ENCODE measurements around the gene DAZAP1. TPM values are rescaled to one million over a fixed set of nuclear protein-coding genes. Genes with fewer than 3 reads are reported as not detected.

The DAZAP1 gene
- total RNA-seq, 2 experiments from 2014 or later = 214 to 217 TPM

DNA sequence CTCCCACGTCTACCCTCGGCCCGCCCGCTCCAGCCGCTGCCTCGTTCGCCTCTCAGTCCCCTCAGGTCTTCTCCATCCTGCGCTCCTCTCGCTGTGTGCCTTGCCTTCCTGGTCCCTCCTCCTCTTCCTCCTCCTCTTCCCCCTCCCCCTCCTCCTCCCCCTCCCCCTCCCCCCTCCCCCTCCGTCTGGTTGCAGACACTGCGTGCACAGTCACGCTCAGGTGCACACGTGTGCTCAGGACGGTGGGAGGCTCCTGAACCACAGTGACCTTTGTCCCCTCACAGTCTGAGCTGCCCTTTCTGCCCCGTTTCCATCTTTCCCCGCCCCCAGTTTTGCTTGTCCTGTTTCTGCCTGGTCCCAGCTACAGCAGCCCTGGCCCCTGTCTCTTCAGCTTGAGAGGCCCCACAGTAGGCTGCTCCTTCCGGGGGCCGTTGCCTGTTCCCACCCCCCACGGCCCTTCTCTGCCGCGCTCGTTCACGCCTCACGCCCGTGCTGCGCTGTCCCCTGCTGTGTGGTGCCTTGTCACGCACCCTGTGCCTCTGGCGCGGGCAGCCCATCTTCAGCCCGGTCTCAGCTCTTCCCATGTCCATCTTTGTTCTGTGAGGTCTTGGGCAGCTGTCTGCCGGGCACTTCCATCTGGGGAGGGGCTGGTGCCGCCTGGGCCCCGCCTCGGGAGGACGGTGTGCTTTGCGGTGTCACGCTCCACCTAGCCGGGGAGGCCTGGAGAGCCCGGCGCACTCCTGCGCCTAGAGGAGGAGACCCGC is 17.0 kb downstream of the DAZAP1 start:
- peaks cover 17% of the 10 kb centered on the region for H3K36me3 Mint-ChIP-seq
- peaks cover 3% of the 10 kb centered on the region for H3K4me1 Mint-ChIP-seq
- no peak overlapping the region for H3K4me3 Mint-ChIP-seq
- peak overlapping the region; percentile 51 for H3K27ac Mint-ChIP-seq
- no peak for DNase-seq
- no peaks in the 10 kb centered on the region for H3K27me3 Mint-ChIP-seq
- H3K9me3 Mint-ChIP-seq = no peaks in the 10 kb centered on the region
- POLR2A ChIA-PET = interaction anchor here (0.6 kb wide), 1 partner anchor 354 kb away, joined by 5 read pairs; no protein-coding TSS in a partner anchor
- ATAC-seq (ENCODE audit: low read depth) = no peak

DNA sequence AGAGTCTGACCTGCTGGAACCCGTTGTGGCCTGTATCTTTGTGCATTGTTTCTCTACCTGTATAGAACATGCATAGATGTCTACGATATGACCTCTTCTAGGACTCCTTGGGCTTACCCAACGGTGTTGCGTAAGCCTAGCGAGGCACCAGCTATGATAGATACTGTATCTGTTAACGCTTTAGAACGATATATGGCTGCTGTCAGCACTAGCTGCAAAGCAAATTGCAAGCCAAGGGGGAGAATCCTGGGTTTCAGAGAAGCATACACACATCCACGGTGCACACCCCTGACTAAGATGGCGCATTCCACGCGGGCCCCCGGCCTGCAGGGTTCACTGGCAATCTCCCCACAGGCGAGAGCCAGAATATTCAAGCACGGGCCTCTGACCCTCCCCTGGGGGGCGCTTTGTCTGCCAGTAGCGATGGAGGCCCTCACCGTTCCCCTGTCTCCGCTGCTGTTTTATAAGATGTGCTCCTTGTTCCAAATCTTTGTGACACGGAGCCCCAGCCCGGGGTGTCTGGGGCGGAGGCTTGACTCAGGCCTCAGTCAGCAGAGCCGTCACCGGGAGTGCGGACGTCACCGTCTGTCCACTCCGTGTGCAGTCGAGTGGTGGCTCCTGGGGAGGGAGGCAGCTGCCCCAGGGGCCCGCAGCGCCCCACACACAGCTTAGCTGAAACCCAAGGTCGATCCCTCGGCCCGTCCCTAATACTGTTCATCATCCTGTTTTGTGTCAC is 17.9 kb downstream of the DAZAP1 start:
- no peak for DNase-seq
- H3K36me3 Mint-ChIP-seq = peaks cover 15% of the 10 kb centered on the region
- no peaks in the 10 kb centered on the region for H3K27me3 Mint-ChIP-seq
- POLR2A ChIA-PET = interaction anchor here (0.6 kb wide), 1 partner anchor 353 kb away, joined by 5 read pairs; no protein-coding TSS in a partner anchor
- H3K27ac Mint-ChIP-seq = no peak overlapping the region
- ATAC-seq (ENCODE audit: low read depth) = no peak
- H3K4me3 Mint-ChIP-seq = no peak overlapping the region
- H3K9me3 Mint-ChIP-seq = no peaks in the 10 kb centered on the region
- peaks cover 3% of the 10 kb centered on the region for H3K4me1 Mint-ChIP-seq

DNA sequence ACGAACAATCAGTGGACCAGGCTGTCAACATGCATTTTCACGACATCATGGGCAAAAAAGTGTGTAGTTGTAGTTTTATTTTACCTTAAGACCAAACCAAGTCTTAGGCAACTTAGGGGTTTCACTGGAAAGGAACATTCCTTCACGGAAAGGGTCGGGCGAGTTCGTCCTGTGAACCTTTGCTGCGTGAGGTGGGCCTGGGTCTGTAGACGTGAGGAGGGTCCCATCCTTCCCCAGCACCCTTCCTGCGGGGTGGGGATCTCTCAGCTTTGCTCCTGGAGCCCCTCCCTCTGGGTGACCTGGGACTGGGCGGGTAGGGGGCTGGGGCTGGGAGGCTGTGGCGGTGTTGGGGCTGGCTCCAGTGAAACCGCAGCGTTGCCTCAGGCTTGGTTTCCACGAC is 18.5 kb downstream of the DAZAP1 start:
- Mint-ChIP-seq H3K27me3 (no peaks in the 10 kb centered on the region), H3K4me1 (peaks cover 2% of the 10 kb centered on the region), H3K27ac (no peak overlapping the region), H3K9me3 (no peaks in the 10 kb centered on the region), H3K36me3 (peaks cover 14% of the 10 kb centered on the region), H3K4me3 (no peak overlapping the region)
- POLR2A ChIA-PET = no interaction called here
- DNase-seq = no peak
- no peak for ATAC-seq (ENCODE audit: low read depth)

DNA sequence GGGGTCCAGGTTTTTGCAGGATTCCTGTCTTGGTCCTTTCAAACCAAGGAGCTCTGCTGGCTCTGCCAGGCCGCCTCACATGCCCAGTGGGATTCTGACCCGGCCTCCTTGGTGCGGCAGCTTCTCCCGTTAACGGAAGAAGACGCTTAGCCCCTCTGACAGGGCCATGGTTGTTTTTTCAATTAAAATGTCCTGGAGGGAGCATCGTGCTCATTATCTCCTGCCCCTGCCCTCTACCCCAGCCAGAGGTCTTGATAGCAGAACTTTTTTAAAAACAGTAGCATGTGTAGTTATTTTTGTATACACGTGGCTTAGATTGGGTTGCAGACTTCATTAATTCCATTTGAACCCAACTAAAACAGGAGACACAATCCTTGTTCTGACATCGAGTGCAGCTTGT is 19.4 kb downstream of the DAZAP1 start:
- peaks cover 15% of the 10 kb centered on the region for H3K36me3 Mint-ChIP-seq
- no peak for DNase-seq

DNA sequence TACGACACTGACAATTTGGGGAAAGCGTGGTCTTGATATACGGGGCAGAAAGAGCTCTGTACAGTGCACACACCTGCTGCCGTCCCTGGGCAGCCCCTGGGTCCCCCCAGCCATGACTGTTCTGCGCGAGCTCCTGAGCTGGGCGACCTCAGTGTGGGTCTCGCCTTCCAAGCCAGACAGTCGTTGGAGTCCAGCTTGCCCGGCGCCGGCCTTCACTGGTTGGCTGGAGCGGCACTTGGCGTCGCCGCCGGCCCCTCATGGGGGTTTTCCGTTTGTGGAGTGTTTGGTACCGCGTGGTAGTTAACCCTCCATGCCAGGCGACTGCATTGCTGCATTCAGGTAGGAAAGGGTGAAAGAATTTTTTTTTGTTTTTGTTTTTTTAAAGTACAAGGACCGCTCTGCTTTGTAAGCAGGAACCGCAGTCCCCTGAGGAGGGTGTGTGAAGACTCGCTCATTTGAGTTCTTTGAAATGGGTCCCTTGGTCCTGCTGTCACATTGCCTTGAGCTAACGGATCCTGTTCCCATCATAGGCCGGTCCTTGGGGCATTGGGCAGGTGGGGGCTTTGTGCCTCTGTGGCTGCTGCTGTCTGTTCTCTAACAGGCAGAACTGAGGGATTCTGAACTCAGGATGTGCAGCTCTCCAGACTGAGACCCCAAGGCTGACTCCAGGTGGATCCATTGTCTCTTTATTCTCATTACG is 20.0 kb downstream of the DAZAP1 start:
- ATAC-seq (ENCODE audit: low read depth) = no peak
- POLR2A ChIA-PET = no interaction called here
- Mint-ChIP-seq H3K27ac (no peak overlapping the region), H3K36me3 (peaks cover 17% of the 10 kb centered on the region), H3K4me3 (no peak overlapping the region), H3K4me1 (peaks cover 1% of the 10 kb centered on the region), H3K27me3 (no peaks in the 10 kb centered on the region), H3K9me3 (no peaks in the 10 kb centered on the region)
- DNase-seq = no peak

More for the DNA sequence above, 19.4 kb downstream of the DAZAP1 start:
- no peak overlapping the region for H3K4me3 Mint-ChIP-seq
- ATAC-seq (ENCODE audit: low read depth) = no peak
- H3K9me3 Mint-ChIP-seq = no peaks in the 10 kb centered on the region
- peaks cover 1% of the 10 kb centered on the region for H3K4me1 Mint-ChIP-seq
- no peaks in the 10 kb centered on the region for H3K27me3 Mint-ChIP-seq
- H3K27ac Mint-ChIP-seq = no peak overlapping the region
- POLR2A ChIA-PET = no interaction called here

DNA sequence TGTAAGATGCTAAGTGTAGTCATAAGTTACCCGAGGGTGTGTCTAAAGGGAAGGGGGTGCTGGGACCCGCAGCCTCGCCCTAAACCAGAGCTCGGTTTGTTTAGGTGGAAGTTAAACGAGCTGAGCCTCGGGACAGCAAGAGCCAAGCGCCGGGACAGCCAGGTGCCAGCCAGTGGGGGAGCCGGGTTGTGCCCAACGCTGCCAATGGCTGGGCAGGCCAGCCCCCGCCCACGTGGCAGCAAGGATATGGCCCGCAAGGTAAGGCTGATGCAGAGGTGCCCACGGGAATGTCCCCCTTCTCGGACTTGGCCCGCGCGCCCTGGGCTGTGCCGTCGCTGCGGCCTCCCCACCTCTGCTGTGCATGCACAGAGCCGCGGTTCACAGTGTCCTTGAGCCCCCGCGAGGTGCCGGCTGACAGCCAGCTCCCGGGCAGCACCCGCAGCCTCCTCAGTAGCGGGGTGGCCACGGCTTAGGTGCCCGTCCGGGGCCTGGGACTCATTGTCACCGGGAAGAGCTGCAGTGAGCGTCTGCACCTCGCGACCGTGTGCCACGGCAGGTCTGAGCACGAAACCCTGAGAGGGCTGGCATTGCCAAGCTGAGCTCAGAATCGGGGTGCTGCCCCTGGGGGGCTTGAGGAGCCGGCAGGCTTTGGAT is 21.5 kb downstream of the DAZAP1 start:
- ATAC-seq (ENCODE audit: low read depth) (no peak), DNase-seq (no peak)
- Mint-ChIP-seq H3K36me3 (peaks cover 10% of the 10 kb centered on the region), H3K9me3 (no peaks in the 10 kb centered on the region), H3K27ac (no peak overlapping the region), H3K4me3 (no peak overlapping the region), H3K27me3 (no peaks in the 10 kb centered on the region), H3K4me1 (peaks cover 1% of the 10 kb centered on the region)
- POLR2A ChIA-PET = no interaction called here

DNA sequence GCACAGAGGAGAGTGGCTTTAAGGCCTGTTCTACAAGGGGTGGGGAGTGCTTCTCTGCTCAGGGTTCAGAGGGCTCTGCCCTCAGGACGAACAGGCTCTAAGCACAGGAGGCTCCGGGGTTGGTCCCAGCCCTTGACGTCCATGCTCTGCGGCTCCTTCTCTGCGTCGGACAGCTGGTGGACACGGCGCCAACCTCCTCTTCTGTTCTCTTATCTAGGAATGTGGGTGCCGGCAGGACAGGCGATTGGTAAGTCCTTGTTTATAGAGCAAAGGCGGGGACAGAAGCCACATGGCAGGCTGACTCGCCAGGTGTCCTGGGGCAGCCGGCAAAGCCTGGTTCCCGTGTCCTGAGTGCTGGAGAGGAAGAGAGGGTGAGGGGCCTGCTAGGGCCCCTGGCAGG is 22.4 kb downstream of the DAZAP1 start:
- H3K27ac Mint-ChIP-seq = no peak overlapping the region

DNA sequence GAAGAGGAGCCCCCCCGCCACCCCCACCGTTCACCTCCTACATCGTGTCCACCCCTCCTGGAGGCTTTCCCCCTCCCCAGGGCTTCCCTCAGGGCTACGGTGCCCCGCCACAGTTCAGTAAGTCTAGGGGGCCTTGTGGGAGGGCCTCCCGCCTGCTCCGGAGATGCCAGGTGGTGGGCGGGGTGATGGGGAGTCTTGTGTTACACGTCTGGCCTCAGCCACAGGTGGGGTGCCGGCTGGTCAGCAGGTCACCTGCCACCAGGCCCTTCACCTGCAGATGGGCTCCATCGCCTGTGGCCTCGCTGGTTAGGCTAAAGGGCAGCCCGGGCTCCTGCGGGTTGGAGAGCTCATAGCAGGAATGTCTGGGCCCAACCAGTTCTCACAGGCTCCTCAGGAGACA is 22.9 kb downstream of the DAZAP1 start:
- H3K9me3 Mint-ChIP-seq = no peaks in the 10 kb centered on the region
- ATAC-seq (ENCODE audit: low read depth) (no peak), DNase-seq (no peak)
- H3K4me3 Mint-ChIP-seq = no peak overlapping the region
- H3K36me3 Mint-ChIP-seq = peaks cover 6% of the 10 kb centered on the region
- no peak overlapping the region for H3K27ac Mint-ChIP-seq
- H3K4me1 Mint-ChIP-seq = no peaks in the 10 kb centered on the region
- no peaks in the 10 kb centered on the region for H3K27me3 Mint-ChIP-seq
- POLR2A ChIA-PET = no interaction called here

More for the DNA sequence above, 22.4 kb downstream of the DAZAP1 start:
- POLR2A ChIA-PET = no interaction called here
- ATAC-seq (ENCODE audit: low read depth) (no peak), DNase-seq (no peak)
- H3K36me3 Mint-ChIP-seq = peaks cover 7% of the 10 kb centered on the region
- no peaks in the 10 kb centered on the region for H3K27me3 Mint-ChIP-seq
- H3K9me3 Mint-ChIP-seq = no peaks in the 10 kb centered on the region
- H3K4me3 Mint-ChIP-seq = no peak overlapping the region
- peaks cover 1% of the 10 kb centered on the region for H3K4me1 Mint-ChIP-seq

DNA sequence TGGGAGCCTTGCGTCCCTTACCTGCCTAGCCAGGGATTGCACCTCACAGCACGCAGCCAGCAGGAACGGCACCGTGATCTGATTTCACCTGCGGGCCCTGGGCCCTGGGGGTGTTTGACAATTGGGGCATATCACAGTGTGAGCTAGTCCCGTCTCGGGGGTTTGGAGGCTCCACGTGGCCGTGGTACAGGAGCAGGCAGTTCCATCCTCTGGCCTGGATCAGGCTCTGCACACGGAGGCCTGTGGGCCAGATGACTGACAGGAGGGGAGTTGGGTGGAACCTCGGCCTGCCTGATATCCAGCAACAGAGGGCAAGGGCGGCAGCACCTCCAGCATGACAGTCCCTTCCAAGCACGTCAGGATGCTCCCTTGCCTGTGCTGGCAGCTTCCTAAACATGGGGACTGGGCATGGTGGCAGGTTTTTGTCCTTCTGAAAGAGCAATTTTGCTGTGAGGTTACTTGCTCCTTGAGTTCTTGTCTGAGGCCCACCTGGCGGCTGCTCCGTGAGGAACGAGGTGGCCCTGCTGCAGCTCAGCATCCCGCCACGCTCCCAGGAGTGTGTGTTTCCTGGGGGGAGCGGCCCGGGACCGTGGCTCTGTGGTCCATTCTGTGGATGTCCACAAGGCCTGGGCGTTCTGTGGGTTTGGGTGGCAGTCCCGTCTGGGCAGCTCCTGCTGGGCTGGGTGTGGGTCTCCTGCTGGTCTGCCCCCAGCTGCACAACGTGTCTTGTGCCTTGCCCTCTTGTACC is 24.5 kb downstream of the DAZAP1 start:
- no peak for DNase-seq
- peaks cover 10% of the 10 kb centered on the region for H3K36me3 Mint-ChIP-seq
- POLR2A ChIA-PET = no interaction called here
- H3K27ac Mint-ChIP-seq = no peak overlapping the region
- ATAC-seq (ENCODE audit: low read depth) = no peak
- H3K27me3 Mint-ChIP-seq = no peaks in the 10 kb centered on the region
- H3K4me3 Mint-ChIP-seq = no peak overlapping the region
- no peaks in the 10 kb centered on the region for H3K4me1 Mint-ChIP-seq
- H3K9me3 Mint-ChIP-seq = no peaks in the 10 kb centered on the region

DNA sequence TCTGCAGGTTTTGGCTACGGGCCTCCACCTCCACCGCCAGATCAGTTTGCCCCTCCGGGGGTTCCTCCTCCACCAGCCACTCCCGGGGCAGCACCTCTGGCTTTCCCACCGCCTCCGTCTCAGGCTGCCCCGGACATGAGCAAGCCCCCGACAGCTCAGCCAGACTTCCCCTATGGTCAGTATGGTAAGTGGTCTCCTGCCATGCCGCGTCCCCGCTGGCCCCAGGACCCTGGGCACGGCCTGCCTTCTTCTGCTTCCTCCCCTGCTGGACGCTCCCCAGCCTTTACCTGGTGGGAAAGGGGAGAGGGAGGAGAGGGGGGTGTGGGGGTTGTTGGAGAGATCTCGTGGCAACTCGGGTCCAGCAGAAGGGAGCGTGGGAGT is 25.1 kb downstream of the DAZAP1 start:
- Mint-ChIP-seq H3K27me3 (no peaks in the 10 kb centered on the region), H3K36me3 (peaks cover 10% of the 10 kb centered on the region), H3K9me3 (no peaks in the 10 kb centered on the region), H3K27ac (no peak overlapping the region), H3K4me3 (no peak overlapping the region), H3K4me1 (no peaks in the 10 kb centered on the region)
- no peak for DNase-seq
- no peak for ATAC-seq (ENCODE audit: low read depth)
- POLR2A ChIA-PET = no interaction called here

DNA sequence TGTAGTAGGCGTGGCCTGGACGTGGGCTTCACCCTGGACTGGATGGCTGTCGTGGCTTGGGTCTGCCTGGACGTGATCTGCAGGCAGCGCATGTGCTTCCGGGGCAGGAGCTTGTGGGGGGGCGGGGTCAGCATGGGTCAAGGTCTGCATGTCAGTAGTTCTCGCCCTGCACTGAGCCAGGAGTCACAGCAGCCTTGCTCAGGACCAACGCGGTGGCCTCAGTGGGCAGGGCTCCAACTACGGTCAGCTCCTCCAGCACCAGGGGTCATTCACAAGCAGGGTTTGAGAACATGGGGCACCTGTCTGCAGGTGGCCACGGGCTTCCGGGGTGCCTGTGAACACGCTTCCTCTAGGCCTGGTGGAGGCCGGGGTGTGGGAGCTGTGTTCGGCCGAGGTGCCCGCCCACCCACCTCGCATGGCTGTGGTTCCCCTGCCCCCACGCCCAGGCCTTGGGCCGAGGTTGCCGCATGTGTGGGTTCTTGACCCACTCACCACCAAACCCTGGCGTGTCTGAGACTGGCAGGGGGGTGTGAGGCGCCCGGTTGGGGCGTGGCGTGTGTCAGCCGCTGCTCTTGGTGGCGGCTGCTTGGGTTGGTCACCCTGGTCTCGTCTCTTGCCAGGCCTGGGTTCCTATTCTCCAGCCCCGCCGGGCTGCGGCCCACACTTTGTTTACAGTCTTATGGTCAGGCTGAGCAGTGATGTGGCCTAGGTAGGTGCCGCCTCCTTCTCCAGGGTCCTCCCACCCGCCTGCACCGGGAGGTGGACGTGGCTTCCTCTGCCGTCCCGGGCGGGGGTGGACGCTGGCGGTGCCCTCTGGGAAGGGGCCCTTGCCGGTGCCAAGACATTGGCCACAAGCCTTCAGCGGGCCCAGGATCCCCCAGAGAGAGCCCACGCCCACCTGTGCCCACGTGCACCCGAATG is 26.0 kb downstream of the DAZAP1 start:
- Mint-ChIP-seq H3K27me3 (no peaks in the 10 kb centered on the region), H3K36me3 (peaks cover 13% of the 10 kb centered on the region), H3K27ac (no peak overlapping the region), H3K9me3 (no peaks in the 10 kb centered on the region), H3K4me3 (no peak overlapping the region), H3K4me1 (peaks cover 1% of the 10 kb centered on the region)
- POLR2A ChIA-PET = no interaction called here
- no peak for ATAC-seq (ENCODE audit: low read depth)
- no peak for DNase-seq

DNA sequence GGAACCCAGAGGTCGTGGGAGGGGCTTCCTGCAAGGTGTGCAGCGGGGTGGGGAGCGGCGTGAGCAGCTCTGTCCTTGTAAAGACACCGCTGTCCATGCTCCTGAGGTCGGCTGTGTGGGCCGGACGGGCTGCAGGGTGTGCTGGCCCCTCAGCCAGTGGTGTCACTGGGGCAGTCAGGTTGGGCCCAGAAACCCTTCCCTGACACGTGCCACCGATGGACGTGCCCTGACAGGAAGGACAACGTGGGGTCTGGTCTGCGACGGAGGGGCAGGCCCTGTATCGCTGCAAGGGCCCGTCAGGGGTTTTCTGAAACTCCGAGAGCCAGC is 26.6 kb downstream of the DAZAP1 start:
- Mint-ChIP-seq H3K36me3 (peaks cover 13% of the 10 kb centered on the region), H3K4me3 (no peak overlapping the region), H3K27ac (no peak overlapping the region), H3K9me3 (no peaks in the 10 kb centered on the region), H3K27me3 (no peaks in the 10 kb centered on the region), H3K4me1 (peaks cover 1% of the 10 kb centered on the region)
- DNase-seq (no peak), ATAC-seq (ENCODE audit: low read depth) (no peak)
- POLR2A ChIA-PET = no interaction called here
